ENCODE measurements around the gene MAML3.

The MAML3 gene

DNA sequence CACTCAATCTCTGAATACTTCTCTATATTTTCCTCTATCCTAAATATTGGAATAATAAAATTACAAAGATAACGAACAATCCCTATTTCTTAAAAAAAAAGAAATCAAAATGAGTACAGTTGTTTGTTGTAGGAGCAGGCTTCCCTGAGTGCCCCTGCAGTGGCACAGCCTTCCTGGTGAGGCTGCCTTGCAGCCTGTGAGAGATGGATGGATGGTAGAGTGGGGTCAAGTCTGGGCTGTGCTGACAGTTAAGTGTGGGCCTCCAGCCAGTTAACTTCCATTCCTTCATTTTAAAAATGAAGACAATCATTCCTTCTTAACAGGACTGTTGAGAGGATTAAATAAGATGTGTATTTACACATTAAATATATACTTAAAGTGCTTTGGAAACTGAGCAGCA, 351.5 kb downstream of the MAML3 start:
- Histone ChIP-seq H3K9me3 (no peaks in the 10 kb centered on the region), H3K27ac (no peak overlapping the region), H3K4me3 (ENCODE audit: low read depth in 1 of 2, low read length in 1 of 2) (no peak overlapping the region), H3K4me1 (ENCODE audit: control insufficient read depth in 1 of 2, insufficient read depth in 1 of 2, low read depth in 1 of 2, low read length in 1 of 2) (no peaks in the 10 kb centered on the region), H3K36me3 (no peaks in the 10 kb centered on the region), H3K27me3 (no peaks in the 10 kb centered on the region)
- TF ChIP-seq CTCF (IDR thresholded peaks at IDR 0.05), result no peak

DNA sequence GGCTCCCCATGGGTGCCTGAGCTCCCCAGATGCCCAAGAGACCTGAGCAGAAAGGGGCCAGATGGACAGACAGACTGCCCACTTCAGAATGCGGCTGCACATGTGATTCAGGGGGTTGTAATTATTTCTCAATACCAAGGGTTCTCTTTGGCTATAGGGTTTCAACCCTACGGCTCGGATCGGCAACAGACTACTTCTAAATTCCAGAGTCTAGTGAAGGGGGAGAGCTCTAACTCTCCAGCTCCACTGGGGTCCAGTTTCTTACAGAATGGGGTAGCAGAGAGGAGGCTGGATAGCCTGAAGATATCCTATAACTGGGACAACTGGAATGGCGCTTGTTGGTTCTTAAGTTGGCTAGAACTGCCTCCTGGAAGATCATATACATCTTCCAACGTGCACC, 352.1 kb downstream of the MAML3 start:
- Histone ChIP-seq H3K27me3 (no peaks in the 10 kb centered on the region), H3K27ac (no peak overlapping the region), H3K4me3 (ENCODE audit: low read depth in 1 of 2, low read length in 1 of 2) (no peak overlapping the region), H3K4me1 (ENCODE audit: control insufficient read depth in 1 of 2, insufficient read depth in 1 of 2, low read depth in 1 of 2, low read length in 1 of 2) (no peaks in the 10 kb centered on the region), H3K9me3 (no peaks in the 10 kb centered on the region), H3K36me3 (no peaks in the 10 kb centered on the region)
- TF ChIP-seq CTCF (IDR thresholded peaks at IDR 0.05), result no peak

- Histone ChIP-seq H3K27ac (no peak overlapping the region), H3K4me1 (ENCODE audit: control insufficient read depth in 1 of 2, insufficient read depth in 1 of 2, low read depth in 1 of 2, low read length in 1 of 2) (no peaks in the 10 kb centered on the region), H3K9me3 (no peaks in the 10 kb centered on the region), H3K27me3 (no peaks in the 10 kb centered on the region), H3K36me3 (no peaks in the 10 kb centered on the region), H3K4me3 (ENCODE audit: low read depth in 1 of 2, low read length in 1 of 2) (no peak overlapping the region)
- no peak for TF ChIP-seq CTCF (IDR thresholded peaks at IDR 0.05)
Measured at GRCh38 chr4:139800082-139800481, 353.9 kb downstream of the MAML3 start.

GRCh38 chr4:139799615-139800014, 354.4 kb downstream of the MAML3 start:
- Histone ChIP-seq H3K36me3 (no peaks in the 10 kb centered on the region), H3K9me3 (no peaks in the 10 kb centered on the region), H3K4me1 (ENCODE audit: control insufficient read depth in 1 of 2, insufficient read depth in 1 of 2, low read depth in 1 of 2, low read length in 1 of 2) (no peaks in the 10 kb centered on the region), H3K27ac (no peak overlapping the region), H3K27me3 (no peaks in the 10 kb centered on the region), H3K4me3 (ENCODE audit: low read depth in 1 of 2, low read length in 1 of 2) (no peak overlapping the region)
- TF ChIP-seq CTCF (IDR thresholded peaks at IDR 0.05), result no peak

GRCh38 chr4:139798456-139798855, 355.5 kb downstream of the MAML3 start:
- no peak overlapping the region for H3K27ac ChIP-seq
- no peaks in the 10 kb centered on the region for H3K4me1 ChIP-seq (ENCODE audit: control insufficient read depth in 1 of 2, insufficient read depth in 1 of 2, low read depth in 1 of 2, low read length in 1 of 2)
- H3K36me3 ChIP-seq, result no peaks in the 10 kb centered on the region
- H3K27me3 ChIP-seq, result no peaks in the 10 kb centered on the region
- no peak for TF ChIP-seq CTCF (IDR thresholded peaks at IDR 0.05)
- H3K4me3 ChIP-seq (ENCODE audit: low read depth in 1 of 2, low read length in 1 of 2), result no peak overlapping the region
- no peaks in the 10 kb centered on the region for H3K9me3 ChIP-seq

- H3K4me3 ChIP-seq (ENCODE audit: low read depth in 1 of 2, low read length in 1 of 2), result no peak overlapping the region
- no peak for TF ChIP-seq CTCF (IDR thresholded peaks at IDR 0.05)
- H3K9me3 ChIP-seq, result no peaks in the 10 kb centered on the region
- H3K36me3 ChIP-seq, result no peaks in the 10 kb centered on the region
- no peak overlapping the region for H3K27ac ChIP-seq
- no peaks in the 10 kb centered on the region for H3K27me3 ChIP-seq
- H3K4me1 ChIP-seq (ENCODE audit: control insufficient read depth in 1 of 2, insufficient read depth in 1 of 2, low read depth in 1 of 2, low read length in 1 of 2), result no peaks in the 10 kb centered on the region
Measured at GRCh38 chr4:139797287-139797686, 356.7 kb downstream of the MAML3 start.
